Muscle layer of colon (tissue), 2 donors: ENCODE data around the gene GDI1.
A peak's percentile ranks its signal among the peaks of the same experiment; 100 is the strongest.

Experiments
- H3K27ac ChIP-seq: one replicate; pipeline ENCODE4 v1.7.0; 2013; ENCODE audit warnings: low read depth, mild to moderate bottlenecking, low read length, moderate library complexity
- H3K27me3 ChIP-seq, 2 donors: one replicate each; pipeline ENCODE4 v1.7.0; 2013; ENCODE audit warnings: low read length in 2 of 2, mild to moderate bottlenecking in 2 of 2; ENCODE audit not compliant: insufficient read depth in 2 of 2, control insufficient read depth in 1 of 2
- H3K36me3 ChIP-seq: one replicate; pipeline ENCODE4 v1.7.0; 2013; ENCODE audit warnings: mild to moderate bottlenecking, low read length; ENCODE audit not compliant: insufficient read depth
- H3K4me1 ChIP-seq: one replicate; pipeline ENCODE4 v1.7.0; 2013; ENCODE audit warnings: mild to moderate bottlenecking, low read length; ENCODE audit not compliant: insufficient read depth
- H3K4me3 ChIP-seq, 2 donors: one replicate each; pipeline ENCODE4 v1.7.0; 2013; ENCODE audit warnings: low read length in 2 of 2, low read depth in 1 of 2, mild to moderate bottlenecking in 1 of 2, moderate library complexity in 1 of 2
- H3K9ac ChIP-seq: one replicate; pipeline ENCODE4 v1.7.0; 2013; ENCODE audit warnings: low read length
- H3K9me3 ChIP-seq: one replicate; pipeline ENCODE4 v1.7.0; 2013; ENCODE audit warnings: mild to moderate bottlenecking, low read length
- donor health status: abdominal sarcoma.
- donor health status: Adenocarcinoma of cecum.

The GDI1 gene

DNA sequence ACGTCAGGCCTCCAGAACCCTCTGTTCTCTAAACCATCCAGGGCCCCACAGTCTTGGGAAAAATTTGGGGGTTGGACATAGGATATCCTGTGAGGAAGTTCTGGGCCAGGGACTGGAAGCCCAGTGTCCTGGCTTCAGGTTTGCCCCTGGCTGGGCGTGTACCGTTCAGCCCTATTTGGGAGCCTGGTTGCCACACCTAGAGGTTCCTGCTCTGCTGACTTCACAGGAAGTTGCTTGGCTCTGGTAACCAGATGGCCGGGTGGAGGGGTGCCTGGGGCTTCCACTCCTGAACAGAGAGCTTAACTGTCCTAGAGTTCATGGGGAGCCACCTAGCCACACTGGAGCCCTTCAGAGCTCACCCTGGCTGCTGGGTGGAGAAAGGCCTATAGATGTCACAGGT lies 24.5 kb upstream of the GDI1 start:
- Histone ChIP-seq H3K4me1 (peaks cover 11% of the 10 kb centered on the region), H3K27ac (peak overlapping the region; percentile 72), H3K9ac (no peak overlapping the region), H3K36me3 (no peaks in the 10 kb centered on the region), H3K4me3 (peak overlapping the region in 1 of 2 donors; percentile 50), H3K9me3 (no peaks in the 10 kb centered on the region), H3K27me3 (peaks cover 0 to 6% of the 10 kb centered on the region in 2 donors)

GRCh38 chrX:154413142-154413541 lies 23.8 kb upstream of the GDI1 start:
- Histone ChIP-seq H3K9ac (no peak overlapping the region), H3K4me3 (no peak overlapping the region), H3K4me1 (peaks cover 11% of the 10 kb centered on the region), H3K27me3 (peaks cover 0 to 6% of the 10 kb centered on the region in 2 donors), H3K27ac (no peak overlapping the region), H3K9me3 (no peaks in the 10 kb centered on the region), H3K36me3 (no peaks in the 10 kb centered on the region)

DNA sequence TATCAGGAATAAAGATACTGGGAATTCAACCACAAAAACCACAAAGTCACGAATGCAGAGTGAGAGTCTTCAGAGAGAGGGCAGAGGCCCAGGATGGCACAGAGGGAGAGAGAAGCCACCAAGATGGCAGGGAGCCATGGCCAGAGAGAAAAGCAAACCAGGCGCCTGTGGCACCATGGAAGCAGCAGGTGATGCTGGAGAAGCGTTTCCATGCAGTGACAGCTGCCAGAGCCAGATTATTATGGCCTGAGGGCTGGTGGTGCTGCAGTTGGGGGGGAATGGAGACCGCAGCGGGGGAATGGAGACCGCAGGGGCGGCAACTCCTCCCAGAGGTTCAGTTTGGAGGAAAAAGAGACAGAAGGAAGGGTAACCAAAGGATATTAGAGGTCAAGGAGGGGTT lies 19.8 kb upstream of the GDI1 start:
- Histone ChIP-seq H3K4me3 (no peak overlapping the region), H3K27ac (no peak overlapping the region), H3K9ac (no peak overlapping the region), H3K9me3 (no peaks in the 10 kb centered on the region), H3K4me1 (peaks cover 10% of the 10 kb centered on the region), H3K27me3 (peaks cover 0 to 6% of the 10 kb centered on the region in 2 donors), H3K36me3 (no peaks in the 10 kb centered on the region)

- no peak overlapping the region for H3K27ac ChIP-seq
- H3K36me3 ChIP-seq, result no peaks in the 10 kb centered on the region
- H3K9me3 ChIP-seq, result no peaks in the 10 kb centered on the region
- no peaks in the 10 kb centered on the region for H3K4me1 ChIP-seq
- H3K4me3 ChIP-seq, result no peak overlapping the region
- no peak overlapping the region for H3K9ac ChIP-seq
- H3K27me3 ChIP-seq, result peaks cover 0 to 6% of the 10 kb centered on the region in 2 donors
These were observed 17.8 kb upstream of the GDI1 start for GRCh38 chrX:154419189-154419588.

DNA sequence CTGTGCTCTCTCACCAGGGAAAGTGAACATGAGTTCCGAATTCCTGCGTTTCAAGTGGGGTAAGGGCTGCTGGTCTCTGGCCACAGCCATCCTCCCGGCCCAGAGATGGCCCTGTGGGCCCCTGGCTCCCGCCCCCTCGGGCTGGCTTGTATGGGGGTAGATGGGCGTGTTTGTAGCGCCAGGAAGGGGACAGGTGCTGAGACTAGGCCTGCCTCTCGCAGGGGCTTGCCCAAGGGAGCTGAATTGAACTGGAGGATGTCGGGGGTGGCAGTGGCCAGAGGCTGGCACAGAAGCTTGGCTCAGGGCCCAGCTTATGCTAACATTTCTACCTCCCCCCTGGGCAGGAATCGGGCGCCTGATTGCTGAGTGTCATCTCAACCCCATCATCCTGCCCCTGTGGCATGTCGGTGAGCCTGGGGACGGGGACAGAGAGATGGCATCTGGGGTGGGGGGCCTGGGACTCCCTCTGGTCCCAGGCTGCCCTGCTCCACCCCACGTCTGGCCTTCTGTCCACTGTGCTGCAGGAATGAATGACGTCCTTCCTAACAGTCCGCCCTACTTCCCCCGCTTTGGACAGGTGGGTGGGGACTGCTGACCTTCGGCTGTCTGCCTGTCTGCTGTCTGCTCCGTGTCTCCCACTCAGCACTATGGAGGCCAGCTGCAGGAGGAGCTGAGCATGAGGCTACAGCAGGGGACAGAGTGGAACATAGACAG lies 17.1 kb upstream of the GDI1 start:
- Histone ChIP-seq H3K27ac (no peak overlapping the region), H3K4me3 (no peak overlapping the region), H3K36me3 (no peaks in the 10 kb centered on the region), H3K27me3 (peaks cover 0 to 6% of the 10 kb centered on the region in 2 donors), H3K4me1 (no peaks in the 10 kb centered on the region), H3K9me3 (no peaks in the 10 kb centered on the region), H3K9ac (no peak overlapping the region)

- Histone ChIP-seq H3K4me1 (no peaks in the 10 kb centered on the region), H3K4me3 (no peak overlapping the region), H3K27ac (no peak overlapping the region), H3K9ac (no peak overlapping the region), H3K27me3 (peaks cover 0 to 6% of the 10 kb centered on the region in 2 donors), H3K36me3 (no peaks in the 10 kb centered on the region), H3K9me3 (no peaks in the 10 kb centered on the region)
These were observed 16.6 kb upstream of the GDI1 start for GRCh38 chrX:154420402-154420756.

DNA sequence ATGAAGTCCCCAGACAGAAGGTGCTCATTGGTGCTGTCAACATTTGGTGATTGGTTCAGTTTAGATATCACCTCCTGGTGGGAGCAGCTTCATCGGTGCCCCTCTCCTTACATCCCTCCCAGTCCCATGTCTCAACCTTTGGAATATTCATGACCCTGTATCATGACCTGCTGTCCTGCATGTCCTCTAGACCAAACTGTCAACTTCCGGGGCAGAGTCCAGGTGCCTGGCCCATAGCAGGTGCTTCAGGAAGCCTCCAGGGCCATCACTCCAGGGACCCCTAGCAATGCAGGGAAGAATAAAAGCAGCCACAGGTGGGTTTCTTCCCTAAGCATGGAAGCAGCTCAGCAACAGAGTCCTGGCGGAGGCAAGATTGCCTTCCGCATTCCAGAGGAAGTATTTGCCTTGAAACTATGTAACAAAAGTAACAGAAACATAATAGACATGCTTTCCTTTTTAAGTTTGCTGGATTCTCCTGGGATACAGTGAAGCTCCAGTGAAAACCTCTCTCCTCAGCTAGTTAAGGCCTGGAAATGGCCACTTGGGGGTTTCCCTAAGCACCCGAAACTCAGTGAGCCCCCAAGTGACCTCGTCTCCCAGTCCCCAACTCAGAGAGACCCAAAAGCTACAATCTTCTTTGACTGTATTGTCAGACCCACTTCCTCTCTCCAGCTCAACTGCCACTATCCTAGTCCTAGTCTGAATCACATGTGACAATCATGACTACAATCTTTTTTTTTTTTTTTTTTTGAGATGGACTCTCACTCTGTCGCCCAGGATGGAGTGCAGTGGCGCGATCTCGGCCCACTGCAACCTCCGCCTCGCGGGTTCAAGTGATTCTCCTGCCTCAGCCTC lies 9.8 kb upstream of the GDI1 start:
- Histone ChIP-seq H3K9ac (no peak overlapping the region), H3K9me3 (no peaks in the 10 kb centered on the region), H3K4me3 (no peak overlapping the region), H3K27ac (no peak overlapping the region), H3K36me3 (peaks cover 6% of the 10 kb centered on the region), H3K4me1 (peaks cover 8% of the 10 kb centered on the region), H3K27me3 (no peaks in the 10 kb centered on the region)

DNA sequence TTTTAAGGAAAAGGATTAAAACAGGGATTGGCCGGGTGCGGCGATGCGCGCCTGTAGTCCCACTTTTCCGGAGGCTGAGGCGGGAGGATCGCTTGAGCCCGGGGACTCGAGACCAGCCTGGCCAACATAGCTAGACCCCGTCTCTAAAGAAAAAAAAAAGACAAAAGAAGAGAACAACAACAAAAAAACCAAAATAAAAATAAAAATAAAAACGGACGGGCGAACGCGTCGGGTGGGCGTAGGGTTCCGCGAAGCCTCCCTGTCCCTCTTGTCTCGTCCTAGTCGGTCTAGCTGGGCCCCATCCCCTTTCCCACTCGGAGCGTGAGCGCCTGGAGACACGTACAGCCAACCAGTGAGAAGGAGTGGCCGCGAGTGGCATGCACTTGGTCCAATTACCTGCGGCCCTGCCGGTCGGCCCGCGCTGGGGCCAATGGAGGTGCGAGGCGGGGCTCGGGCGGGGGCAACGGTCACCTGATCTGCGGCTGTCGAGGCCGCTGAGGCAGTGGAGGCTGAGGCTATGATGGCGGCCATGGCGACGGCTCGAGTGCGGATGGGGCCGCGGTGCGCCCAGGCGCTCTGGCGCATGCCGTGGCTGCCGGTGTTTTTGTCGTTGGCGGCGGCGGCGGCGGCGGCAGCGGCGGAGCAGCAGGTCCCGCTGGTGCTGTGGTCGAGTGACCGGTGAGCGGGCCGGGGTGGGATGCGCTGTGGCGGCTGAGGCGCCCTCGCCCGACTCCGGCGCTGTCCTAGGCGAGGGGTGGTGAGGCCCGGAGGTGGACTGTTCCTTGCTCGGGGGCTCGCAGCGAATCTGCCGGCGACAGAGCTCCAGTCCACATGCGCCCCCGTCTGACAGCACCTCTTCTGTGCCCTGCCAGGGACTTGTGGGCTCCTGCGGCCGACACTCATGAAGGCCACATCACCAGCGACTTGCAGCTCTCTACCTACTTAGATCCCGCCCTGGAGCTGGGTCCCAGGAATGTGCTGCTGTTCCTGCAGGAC lies 8.5 kb upstream of the GDI1 start, which contains the start of gene ATP6AP1:
TSS of gene ATP6AP1 (plus strand) at position 502 of the 996 bp plus-strand sequence. CDS start at position 518, 16 bp downstream.
- Histone ChIP-seq H3K27me3 (no peaks in the 10 kb centered on the region), H3K36me3 (peaks cover 13% of the 10 kb centered on the region), H3K9ac (peak within 1 kb of the TSS; percentile 2), H3K9me3 (no peaks in the 10 kb centered on the region), H3K4me1 (peaks cover 8% of the 10 kb centered on the region), H3K4me3 (peak within 1 kb of the TSS; percentile 40 to 72), H3K27ac (peak within 1 kb of the TSS; percentile 21)

DNA sequence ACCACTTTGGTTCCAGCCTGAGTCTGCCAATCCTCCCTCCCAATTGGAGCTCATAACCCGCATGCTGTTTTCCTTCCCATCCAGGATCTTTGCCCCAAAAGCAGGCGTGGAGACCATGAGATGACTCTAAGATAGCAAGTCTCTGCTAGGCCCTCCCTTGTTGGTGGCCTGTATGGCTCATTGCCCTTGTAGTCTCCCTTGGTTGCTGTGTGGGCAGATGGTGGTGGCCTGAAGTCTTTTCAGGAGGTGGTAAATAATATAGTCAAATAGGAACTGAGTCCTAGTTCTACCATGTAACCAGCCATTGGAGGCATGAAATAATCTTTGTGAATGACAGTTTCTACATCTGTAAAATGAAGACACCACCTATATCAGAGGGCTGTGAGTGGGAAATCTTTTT lies 7.2 kb upstream of the GDI1 start:
- peak overlapping the region; percentile 2 for H3K9ac ChIP-seq
- H3K9me3 ChIP-seq, result no peaks in the 10 kb centered on the region
- H3K4me3 ChIP-seq, result no peak overlapping the region
- H3K36me3 ChIP-seq, result peaks cover 19% of the 10 kb centered on the region
- no peaks in the 10 kb centered on the region for H3K27me3 ChIP-seq
- peak overlapping the region; percentile 21 for H3K27ac ChIP-seq
- peaks cover 8% of the 10 kb centered on the region for H3K4me1 ChIP-seq

- H3K27me3 ChIP-seq, result no peaks in the 10 kb centered on the region
- H3K4me1 ChIP-seq, result peaks cover 8% of the 10 kb centered on the region
- H3K9me3 ChIP-seq, result no peaks in the 10 kb centered on the region
- no peak overlapping the region for H3K4me3 ChIP-seq
- H3K27ac ChIP-seq, result no peak overlapping the region
- H3K9ac ChIP-seq, result no peak overlapping the region
- H3K36me3 ChIP-seq, result peaks cover 24% of the 10 kb centered on the region
These were observed 6.5 kb upstream of the GDI1 start for GRCh38 chrX:154430479-154430878.

- Histone ChIP-seq H3K36me3 (peaks cover 24% of the 10 kb centered on the region), H3K27me3 (no peaks in the 10 kb centered on the region), H3K9ac (no peak overlapping the region), H3K4me1 (peaks cover 8% of the 10 kb centered on the region), H3K27ac (no peak overlapping the region), H3K4me3 (no peak overlapping the region), H3K9me3 (no peaks in the 10 kb centered on the region)
These were observed 6.0 kb upstream of the GDI1 start for GRCh38 chrX:154430916-154431315.
